HG03103 (cell line): Measurements from ENCODE around the gene MMGT1.

Experiments
- ATAC-seq: cut with Tn5 transposase; IDR thresholded peaks from one replicate; pipeline ENCODE4 v1.9.1; 2021; ENCODE audit warnings: low read depth; ENCODE audit not compliant: unreplicated experiment

MMGT1 gene

GRCh38 chrX:135973548-135974278 is at the start of gene MMGT1:
MMGT1 (minus strand) TSS chrX:135973988; CDS start chrX:135973675, 313 bp downstream.
- ATAC-seq, result peak; percentile 71

- no peak for ATAC-seq
Observed at GRCh38 chrX:136021903-136022302, 48.1 kb upstream of the MMGT1 start.

- no peak for ATAC-seq
Observed at GRCh38 chrX:136021160-136021559, 47.4 kb upstream of the MMGT1 start.

GRCh38 chrX:136019226-136019625 is 45.4 kb upstream of the MMGT1 start:
- ATAC-seq, result no peak

DNA sequence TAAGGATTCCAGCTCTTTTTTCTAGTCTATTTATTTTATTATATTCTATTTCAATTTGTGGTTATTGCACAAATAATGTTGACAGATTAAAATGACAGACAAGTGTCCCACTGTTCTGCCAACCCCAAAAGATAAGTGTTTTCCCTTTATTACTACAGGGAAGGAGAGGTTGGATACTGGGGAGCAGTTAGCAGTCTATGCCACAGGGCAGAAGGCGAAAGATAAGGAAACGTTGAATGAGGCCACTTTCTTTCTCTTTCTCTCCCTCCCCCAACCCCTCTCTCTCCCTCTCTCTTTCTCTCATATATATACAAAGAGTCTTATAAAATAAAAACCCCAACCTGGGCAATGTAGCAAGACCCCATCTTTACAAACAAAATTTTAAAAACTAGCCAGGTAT is 43.1 kb upstream of the MMGT1 start:
- no peak for ATAC-seq

DNA sequence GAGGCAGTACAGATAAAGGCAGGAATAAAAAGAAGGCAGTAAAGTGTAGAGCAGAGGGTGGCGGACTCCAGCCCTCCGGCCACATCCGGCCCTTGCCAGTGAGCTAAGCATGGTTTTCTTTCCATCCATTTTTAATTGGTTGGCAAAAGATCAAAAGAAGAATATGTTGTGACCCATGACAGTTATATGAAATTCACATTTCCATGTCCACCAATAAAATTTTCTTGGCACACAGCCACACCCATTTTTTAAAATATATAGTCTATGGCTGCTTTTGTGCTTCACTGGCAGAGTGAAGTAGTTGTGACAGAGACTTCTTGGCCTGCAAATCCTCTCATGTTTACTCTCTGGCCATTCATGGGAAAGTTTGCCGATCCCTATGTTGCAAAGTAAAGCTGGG is 41.2 kb upstream of the MMGT1 start:
- no peak for ATAC-seq

DNA sequence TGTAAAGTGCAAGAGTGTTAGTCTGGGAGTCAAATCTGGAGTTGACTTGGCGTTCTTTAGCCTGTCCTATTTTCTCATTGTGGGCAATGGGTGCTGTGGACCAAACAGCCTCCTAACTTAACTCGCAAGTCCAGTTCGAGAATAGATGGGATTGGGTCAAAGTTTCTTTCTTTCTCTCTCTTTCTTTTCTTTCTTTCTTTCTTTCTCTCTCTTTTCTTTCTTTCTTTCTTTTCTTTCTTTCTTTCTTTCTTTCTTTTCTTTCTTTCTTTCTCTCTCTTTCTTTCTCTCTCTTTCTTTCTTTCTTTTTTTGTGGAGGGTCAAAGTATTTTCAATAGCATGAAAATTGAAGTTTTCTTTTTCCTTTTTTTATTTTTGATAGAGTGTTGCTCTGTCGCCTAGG is 14.5 kb upstream of the MMGT1 start:
- no peak for ATAC-seq

DNA sequence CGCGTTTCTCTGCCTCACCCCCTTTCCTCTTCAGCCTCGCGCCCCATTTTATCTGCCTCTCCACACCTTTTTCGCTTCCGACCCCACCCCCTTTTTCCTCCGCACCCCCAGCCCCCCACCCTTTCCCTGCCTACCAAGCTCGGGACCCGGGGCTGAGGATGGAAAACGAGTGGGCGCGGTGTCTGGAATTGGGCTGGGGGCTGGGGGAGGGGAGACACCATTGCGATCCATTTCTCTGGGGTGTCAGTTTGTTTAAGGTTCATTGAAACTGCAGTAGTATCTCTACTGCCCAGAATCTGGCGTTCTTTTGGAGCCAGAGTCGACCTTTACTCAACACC is 12.2 kb upstream of the MMGT1 start:
- ATAC-seq, result no peak

DNA sequence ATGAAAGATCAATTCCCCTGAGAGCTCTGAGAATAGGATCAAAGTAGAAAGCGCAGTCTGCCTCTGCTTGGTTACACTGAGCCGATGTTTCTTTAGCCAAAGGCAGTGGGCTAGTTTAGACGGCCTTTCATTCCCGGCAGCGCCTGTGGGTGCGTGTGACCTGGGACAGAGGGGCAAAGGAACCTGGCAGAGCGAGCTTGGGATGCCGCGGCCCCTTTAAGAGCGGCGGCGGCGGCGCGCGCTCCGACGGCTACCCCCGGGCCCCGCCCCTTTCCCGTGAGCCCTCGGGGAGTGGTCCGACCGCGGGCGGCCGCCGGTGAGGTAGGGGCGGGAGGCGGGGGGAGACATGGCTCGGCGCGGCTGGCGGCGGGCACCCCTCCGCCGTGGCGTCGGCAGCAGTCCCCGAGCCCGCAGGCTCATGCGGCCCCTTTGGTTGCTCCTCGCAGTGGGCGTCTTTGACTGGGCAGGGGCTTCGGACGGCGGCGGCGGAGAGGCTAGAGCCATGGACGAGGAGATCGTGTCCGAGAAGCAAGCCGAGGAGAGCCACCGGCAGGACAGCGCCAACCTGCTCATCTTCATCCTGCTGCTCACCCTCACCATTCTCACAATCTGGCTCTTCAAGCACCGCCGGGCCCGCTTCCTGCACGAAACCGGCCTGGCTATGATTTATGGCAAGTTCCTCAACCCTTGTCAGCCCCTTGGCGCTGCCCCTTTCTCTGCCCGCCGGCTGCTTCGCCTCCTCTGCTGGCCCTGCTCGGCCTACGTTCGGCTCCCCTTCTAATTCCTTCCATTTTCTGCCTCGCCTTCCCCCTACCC is 11.6 kb upstream of the MMGT1 start, which contains the start of gene SLC9A6:
SLC9A6 (plus strand) TSS at position 279 of the 816 bp plus-strand sequence; CDS start at position 503, 224 bp downstream.
- ATAC-seq, result peak; percentile 93

- no peak for ATAC-seq
Observed at GRCh38 chrX:135984791-135985156, 11.0 kb upstream of the MMGT1 start.

DNA sequence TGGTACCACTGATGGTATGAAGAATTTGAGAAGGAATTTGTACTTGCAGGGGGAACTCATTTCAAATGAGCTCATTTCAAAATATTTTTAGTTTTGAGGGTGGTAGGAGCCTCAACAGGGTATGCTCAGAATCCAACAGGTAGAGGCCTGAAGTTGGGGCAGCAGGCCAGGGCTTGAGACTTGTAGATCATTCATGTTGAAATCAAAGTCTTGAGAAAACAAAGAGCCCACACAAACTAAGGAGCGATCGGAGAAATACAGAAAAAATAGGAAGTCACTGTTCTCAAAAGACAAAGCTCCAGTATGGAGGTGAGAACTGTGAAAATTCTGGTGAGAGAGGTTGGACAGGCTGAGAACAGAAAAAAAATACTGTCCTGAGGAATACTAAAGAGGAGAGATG is 10.5 kb upstream of the MMGT1 start:
- no peak for ATAC-seq

DNA sequence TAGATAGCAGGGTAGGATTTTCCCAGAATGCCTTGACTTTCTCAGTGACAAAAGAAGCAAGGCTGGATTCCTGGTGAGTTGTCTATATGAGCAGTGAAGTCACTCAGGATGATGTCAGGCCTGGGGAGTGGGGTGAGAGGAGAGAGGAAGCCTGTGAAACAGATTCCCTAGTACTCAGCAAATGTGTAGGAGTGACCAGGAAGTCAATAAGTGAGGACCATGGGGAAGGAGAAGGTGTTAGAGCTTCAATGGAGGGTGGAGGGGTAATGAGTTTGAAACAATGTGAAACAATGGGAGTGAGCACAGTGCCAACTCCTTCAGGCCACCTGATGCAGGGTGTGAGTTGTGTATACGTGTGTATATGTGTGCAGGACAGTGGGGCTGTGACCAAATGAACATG is 9.1 kb upstream of the MMGT1 start:
- ATAC-seq, result no peak

GRCh38 chrX:135981668-135982067 is 7.9 kb upstream of the MMGT1 start:
- no peak for ATAC-seq

- ATAC-seq, result no peak
Observed at GRCh38 chrX:135981010-135981409, 7.2 kb upstream of the MMGT1 start.

DNA sequence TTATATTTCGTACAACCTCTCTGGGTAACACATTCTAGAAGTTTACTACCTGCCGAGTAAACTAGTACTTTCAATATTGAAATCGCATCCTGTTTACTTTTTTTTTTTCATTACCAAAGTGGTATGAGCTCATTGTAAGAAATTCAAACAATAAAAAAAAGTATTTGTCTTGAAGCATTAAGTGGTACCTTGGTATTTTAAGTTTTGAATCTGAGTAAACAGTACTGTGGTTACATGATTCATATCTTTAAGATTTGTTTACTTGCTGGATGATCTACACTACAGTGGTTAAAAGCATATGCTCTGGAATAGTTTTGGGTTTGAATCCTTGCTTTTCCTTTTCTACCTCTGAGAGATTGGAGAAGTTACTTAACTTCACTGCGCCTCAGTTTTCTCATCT is 3.8 kb upstream of the MMGT1 start:
- no peak for ATAC-seq

GRCh38 chrX:135975421-135975820 is 1.6 kb upstream of the MMGT1 start:
- no peak for ATAC-seq

DNA sequence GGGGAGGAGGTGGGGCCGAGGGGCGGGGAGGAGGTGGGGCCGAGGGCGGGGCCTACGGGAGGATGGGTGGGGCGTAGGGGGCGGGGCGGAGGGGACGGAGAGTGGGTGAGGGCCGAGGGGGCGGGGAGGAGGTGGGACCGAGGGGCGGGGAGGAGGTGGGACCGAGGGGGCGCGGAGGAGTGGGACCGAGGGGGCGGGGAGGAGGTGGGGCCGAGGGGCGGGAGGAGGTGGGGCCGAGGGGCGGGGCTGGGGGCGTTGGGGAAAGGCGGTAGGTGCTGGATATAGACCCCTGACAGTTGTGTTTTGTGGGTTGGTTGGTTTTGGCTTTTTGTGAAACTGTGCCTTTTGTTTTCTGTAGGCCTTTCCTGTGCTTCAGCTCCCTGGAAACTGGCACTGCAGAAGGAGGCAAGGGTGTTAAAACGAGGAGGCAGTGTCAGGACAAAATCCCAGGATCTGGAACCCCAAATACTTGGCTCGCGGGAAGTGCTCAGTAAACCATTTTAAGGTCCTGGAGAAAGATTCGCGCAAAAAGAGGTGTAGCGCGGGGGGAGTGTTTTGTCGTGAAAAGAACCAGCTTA is 580 bp upstream of the MMGT1 start:
- ATAC-seq, result no peak

DNA sequence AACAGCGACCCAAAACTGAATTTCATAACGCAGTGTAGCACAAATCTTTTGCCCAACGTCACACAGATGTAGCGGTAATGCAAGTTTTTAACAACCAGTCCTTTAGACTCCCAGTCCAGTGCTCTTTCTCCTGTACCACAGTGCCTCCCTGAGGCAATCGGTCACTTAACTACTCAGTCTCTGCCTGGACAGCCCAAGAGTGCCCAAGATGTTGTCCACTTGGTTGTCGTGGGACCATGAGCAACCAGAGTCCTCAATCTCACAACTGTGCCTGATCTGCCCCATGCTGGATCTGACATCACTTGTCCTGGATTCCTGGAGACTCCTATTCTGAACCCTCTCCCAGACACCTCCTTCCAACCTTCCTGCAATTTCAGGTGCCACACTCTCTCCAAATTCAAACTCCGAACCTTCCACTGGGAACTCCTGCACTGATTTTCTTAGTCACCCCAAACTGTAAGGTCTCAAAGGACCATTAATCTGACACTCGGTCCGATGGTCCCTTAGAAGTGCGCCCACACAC is 702 bp downstream of the MMGT1 start:
- no peak for ATAC-seq

- no peak for ATAC-seq
Observed at GRCh38 chrX:135951291-135951690, 22.5 kb downstream of the MMGT1 start.

DNA sequence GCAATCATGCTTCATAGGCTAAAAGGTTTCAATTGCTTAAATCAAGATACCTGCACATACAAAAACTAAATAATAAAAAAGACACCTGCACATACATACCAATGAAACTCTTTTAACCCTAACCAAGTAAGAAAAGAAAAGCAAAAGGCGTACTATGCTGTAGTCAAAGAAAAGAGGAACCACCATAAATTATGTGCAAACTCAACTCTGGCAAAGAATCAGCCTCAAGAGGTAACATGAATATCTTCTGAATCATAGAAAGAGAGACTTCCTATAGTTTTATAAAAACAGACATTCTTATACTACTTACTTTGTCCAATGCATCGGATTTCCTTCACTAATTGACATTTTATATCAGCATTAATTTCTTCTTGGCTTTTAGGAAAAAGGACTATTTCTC is 29.3 kb downstream of the MMGT1 start:
- no peak for ATAC-seq

DNA sequence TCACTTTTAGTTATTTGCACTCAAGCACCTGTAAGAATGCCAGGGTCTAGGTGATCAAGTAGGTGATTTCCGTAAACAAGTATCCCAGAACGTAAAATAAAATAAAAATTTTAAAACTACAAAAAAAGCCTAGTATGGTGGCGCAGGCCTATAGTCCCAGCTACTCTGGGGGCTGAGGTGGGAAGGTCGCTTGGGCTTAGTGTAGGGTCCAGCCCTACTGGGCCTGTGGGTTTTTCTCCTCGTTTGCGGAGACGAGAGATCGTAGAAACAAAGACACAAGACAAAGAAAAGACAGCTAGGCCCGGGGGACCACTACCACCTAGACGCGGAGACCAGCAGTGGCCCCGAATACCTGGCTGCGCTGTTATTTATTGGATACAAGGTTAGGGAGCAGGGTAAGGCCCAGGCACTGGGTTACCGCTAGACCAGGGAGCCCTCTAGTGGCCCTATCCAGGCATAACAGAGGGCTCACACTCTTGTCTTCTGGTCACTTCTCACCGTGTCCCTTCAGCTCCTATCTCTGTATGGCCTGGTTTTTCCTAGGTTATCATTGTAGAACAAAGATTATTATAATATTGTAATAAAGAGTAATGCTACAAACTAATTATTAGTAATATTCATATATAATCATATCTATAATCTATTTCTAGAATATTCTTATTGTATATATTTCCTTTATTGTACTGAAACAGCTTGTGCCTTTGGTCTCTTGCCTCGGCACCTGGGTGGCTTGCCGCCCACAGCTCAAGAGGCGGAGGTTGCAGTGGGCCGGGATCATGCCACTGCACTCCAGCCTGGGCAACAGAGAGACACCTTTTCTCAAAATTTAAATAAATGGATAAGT is 41.9 kb downstream of the MMGT1 start:
- no peak for ATAC-seq
